ENCODE data around the gene HIPK2. TPM values are rescaled to one million over a fixed set of nuclear protein-coding genes. Genes with fewer than 3 reads are reported as not detected.
A peak's percentile ranks its signal among the peaks of the same experiment; 100 is the strongest.

HIPK2 gene
- total RNA-seq, 2 donors from 2014 or later: 22.1 to 26.4 TPM

- no peak for ATAC-seq
- TF ChIP-seq CTCF (IDR thresholded peaks at IDR 0.05) (no peak), POLR2A (IDR thresholded peaks at IDR 0.05) (no peak)
Measured at GRCh38 chr7:139773371-139773770, 4.4 kb downstream of the HIPK2 start.

GRCh38 chr7:139772873-139773272 lies 4.9 kb downstream of the HIPK2 start:
- no peak for DNase-seq
- Histone ChIP-seq H3K27me3 (no peaks in the 10 kb centered on the region), H3K4me1 (peaks cover 64% of the 10 kb centered on the region), H3K36me3 (replicated peaks in 1 of 2; ENCODE audit: insufficient read depth in 1 of 2, low read depth in 2 of 2) (no peaks in the 10 kb centered on the region), H3K27ac (peak overlapping the region in 1 of 4 donors; percentile 78), H3K9me3 (no peaks in the 10 kb centered on the region), H3K4me3 (no peak overlapping the region)
- WGBS, 2 donors: 87 to 89% methylated on average over 6 of the region's 6 CpGs
- TF ChIP-seq CTCF (IDR thresholded peaks at IDR 0.05) (no peak), POLR2A (IDR thresholded peaks at IDR 0.05) (no peak)
- intact Hi-C loops (cut with DNase I): loop anchor here (10.0 kb wide), 1 partner anchor 128 kb away; no protein-coding TSS in a partner anchor
- no peak for ATAC-seq

More at GRCh38 chr7:139773371-139773770, 4.4 kb downstream of the HIPK2 start:
- WGBS, 2 donors: 84% methylated on average over 5 of the region's 5 CpGs
- no peak overlapping the region for H3K4me3 ChIP-seq
- H3K4me1 ChIP-seq: peaks cover 59% of the 10 kb centered on the region
- H3K9me3 ChIP-seq: no peaks in the 10 kb centered on the region
- intact Hi-C loops (cut with DNase I): loop anchor here (10.0 kb wide), 1 partner anchor 129 kb away; no protein-coding TSS in a partner anchor
- no peak for DNase-seq
- H3K27ac ChIP-seq: no peak overlapping the region
- H3K36me3 ChIP-seq (replicated peaks in 1 of 2; ENCODE audit: insufficient read depth in 1 of 2, low read depth in 2 of 2): no peaks in the 10 kb centered on the region
- H3K27me3 ChIP-seq: no peaks in the 10 kb centered on the region

GRCh38 chr7:139772115-139772514 lies 5.7 kb downstream of the HIPK2 start:
- Histone ChIP-seq H3K4me1 (peaks cover 72% of the 10 kb centered on the region), H3K27ac (peak overlapping the region in 3 of 4 donors; percentile 44 to 78 (median 67))
- peak; percentile 54 for ATAC-seq

GRCh38 chr7:139771001-139771956 lies 6.5 kb downstream of the HIPK2 start:
- ATAC-seq: no peak
- intact Hi-C loops (cut with DNase I): loop anchor here (10.0 kb wide), 1 partner anchor 126 kb away; no protein-coding TSS in a partner anchor

More at GRCh38 chr7:139772115-139772514, 5.7 kb downstream of the HIPK2 start:
- TF ChIP-seq CTCF (IDR thresholded peaks at IDR 0.05) (no peak), POLR2A (IDR thresholded peaks at IDR 0.05) (no peak)
- DNase-seq: peak; percentile 37 to 62 (median 42)
- Histone ChIP-seq H3K36me3 (replicated peaks in 1 of 2; ENCODE audit: insufficient read depth in 1 of 2, low read depth in 2 of 2) (no peaks in the 10 kb centered on the region), H3K9me3 (no peaks in the 10 kb centered on the region), H3K27me3 (no peaks in the 10 kb centered on the region), H3K4me3 (no peak overlapping the region)
- WGBS, 2 donors: 12 to 30% methylated on average over 7 of the region's 7 CpGs
- intact Hi-C loops (cut with DNase I): loop anchor here (10.0 kb wide), 1 partner anchor 127 kb away; no protein-coding TSS in a partner anchor

More at GRCh38 chr7:139771001-139771956, 6.5 kb downstream of the HIPK2 start:
- DNase-seq: peak in 1 of 4 donors; percentile 36
- H3K36me3 ChIP-seq (replicated peaks in 1 of 2; ENCODE audit: insufficient read depth in 1 of 2, low read depth in 2 of 2): no peaks in the 10 kb centered on the region
- no peaks in the 10 kb centered on the region for H3K9me3 ChIP-seq
- WGBS, 2 donors: 57 to 68% methylated on average over 15 of the region's 15 CpGs
- peak overlapping the region in 3 of 4 donors; percentile 44 to 78 (median 67) for H3K27ac ChIP-seq
- no peak overlapping the region for H3K4me3 ChIP-seq
- peaks cover 74% of the 10 kb centered on the region for H3K4me1 ChIP-seq
- no peaks in the 10 kb centered on the region for H3K27me3 ChIP-seq
- TF ChIP-seq CTCF (IDR thresholded peaks at IDR 0.05): no peak
- no peak for TF ChIP-seq POLR2A (IDR thresholded peaks at IDR 0.05)

Measured in body of pancreas (tissue), 4 donors.